NCI-H82 (cell line): Measurements from ENCODE around the gene ATXN1.
"Not testable (repeated sequence)": the region's sequence is repeated elsewhere in the genome, so short reads cannot be mapped to it uniquely, and the experiment has no call there.

Experiments
- DNase-seq: peaks from one replicate; lab custom pipeline; 2025; lab: John Stamatoyannopoulos, UW

The ATXN1 gene

DNA sequence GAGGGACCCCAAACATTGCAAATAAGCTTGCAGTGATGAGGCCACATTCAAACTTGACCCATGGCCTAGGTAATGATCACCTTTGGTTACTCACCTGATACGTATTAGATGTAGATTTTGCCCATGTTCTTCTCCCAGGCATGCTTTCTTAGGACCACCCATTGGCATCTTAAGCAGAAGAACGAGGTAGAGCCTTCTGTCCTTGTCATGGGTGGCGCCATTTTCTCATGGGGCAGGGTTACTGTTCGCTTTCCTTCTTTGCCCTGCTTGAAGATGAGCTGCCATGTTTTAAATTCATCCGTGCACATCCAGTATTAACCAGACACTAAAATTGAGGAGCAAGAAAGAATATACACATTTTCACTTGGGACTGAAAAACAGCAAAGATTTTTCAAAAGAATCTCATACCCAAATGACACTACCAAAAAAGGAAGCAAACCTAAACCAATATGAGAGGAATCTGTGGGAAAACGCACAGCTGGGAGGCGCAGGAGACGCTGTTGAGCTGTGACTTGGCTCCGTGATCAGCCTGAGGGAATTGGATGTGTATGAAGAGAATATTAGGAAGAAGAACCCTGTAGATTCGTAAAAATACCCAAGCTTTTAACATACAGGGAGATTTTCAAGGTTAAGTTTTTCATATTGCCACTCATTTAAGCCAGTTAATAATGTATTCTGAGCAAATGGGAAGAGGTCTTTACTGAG, 486.2 kb downstream of the ATXN1 start:
- no peak for DNase-seq

DNA sequence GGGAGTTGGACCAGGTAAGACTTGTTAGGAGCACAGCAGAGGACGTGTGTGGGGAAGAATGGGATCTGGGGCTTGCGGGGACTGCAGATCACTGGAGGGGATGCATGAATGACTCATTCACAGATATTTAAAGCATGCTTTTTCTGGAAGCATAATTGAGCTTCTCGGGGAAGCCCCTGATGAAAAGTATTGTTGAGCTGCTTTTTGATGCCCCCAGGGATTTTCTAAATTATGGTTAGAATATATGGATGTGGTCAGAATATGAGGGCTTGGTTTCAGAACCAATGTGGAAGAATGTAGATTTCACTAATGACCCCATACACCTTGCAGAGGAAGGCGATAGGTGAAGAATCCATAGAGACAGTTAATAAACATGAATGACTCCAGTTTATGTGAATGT, 486.8 kb downstream of the ATXN1 start:
- DNase-seq = no peak

DNA sequence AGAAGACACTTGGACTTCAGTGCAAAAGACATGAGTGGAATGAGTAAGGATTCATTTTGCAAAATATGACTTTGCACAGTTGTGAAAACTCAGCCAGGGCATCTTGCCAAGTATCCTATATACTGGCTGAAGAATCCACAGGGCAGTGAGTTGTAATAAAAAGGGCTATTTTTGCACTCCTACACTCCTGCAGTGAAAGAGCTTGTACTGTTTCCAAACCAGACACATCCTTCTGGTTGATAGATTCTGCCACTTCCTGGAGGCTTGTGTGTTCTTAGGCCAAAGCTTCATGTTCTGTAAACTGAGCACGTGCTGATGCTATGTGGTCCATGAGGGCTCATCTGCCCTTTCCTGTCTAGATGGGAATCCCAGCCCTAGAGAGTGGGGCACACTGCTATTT, 488.0 kb downstream of the ATXN1 start:
- DNase-seq = peak; percentile 63

DNA sequence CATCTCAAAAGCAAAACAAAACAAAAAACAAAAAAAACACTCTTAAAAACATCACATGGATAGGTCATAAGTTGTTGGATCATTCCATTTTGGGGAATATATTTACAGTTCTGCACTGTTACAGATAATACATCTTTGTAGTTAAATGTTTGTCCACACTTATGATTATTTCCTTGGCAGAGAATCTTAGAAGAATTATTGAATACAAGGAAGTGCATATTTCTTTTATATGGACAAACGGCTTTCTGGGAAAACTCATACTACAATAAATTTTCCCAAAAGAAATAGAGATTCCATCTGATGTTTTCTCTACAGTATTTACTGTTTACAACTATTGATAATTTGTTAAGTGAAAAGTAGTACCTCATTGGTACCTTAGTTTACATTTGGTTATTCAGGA, 489.1 kb downstream of the ATXN1 start:
- DNase-seq = no peak

DNA sequence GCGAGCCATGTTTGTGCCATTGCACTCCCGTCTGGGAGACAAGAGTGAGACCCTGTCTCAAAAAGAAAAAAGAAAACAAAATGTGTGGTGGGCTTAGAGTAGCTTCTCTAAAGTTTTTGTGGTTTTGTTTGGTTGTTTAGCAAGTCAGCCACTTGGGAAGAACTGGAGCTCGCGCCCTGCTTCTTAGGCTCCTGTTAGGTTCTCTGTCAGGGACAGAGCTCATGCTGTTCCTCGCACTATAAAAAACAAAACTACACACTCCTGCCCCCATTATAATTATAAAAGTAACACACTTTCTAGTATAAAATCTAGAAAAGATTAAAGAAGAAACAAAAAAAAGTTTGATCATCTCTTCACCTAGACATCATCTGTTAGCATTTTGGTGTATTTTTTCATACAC, 489.8 kb downstream of the ATXN1 start:
- no peak for DNase-seq

DNA sequence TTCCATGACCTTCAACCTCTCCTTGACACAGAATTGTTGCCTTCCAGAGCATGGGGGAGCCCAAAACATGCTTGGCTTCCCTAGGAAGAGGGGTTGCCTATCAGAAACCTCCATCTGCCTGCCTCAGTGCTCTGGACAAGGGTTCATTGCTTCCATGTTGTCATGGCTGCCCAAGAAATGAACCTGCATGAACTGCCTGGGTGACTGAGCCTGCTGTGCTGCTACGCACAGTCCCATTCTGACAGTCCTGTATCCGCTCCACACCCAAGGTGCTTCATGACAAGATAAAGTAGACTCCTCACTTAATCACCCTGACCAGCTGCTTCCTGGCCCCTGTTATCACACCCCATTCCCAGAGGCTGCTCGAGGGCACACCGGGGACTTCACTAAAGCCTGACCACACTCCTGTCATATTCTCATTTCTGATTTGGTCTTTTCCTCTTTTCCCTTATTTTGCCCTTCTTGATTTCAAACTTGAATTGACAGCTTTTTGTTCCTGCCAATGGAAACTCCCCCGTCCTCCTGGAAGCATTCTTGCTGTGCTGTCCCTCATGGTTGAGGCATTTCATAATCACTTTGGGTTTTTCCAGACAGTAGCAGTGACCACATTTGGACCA, 491.0 kb downstream of the ATXN1 start:
- peak; percentile 80 for DNase-seq

DNA sequence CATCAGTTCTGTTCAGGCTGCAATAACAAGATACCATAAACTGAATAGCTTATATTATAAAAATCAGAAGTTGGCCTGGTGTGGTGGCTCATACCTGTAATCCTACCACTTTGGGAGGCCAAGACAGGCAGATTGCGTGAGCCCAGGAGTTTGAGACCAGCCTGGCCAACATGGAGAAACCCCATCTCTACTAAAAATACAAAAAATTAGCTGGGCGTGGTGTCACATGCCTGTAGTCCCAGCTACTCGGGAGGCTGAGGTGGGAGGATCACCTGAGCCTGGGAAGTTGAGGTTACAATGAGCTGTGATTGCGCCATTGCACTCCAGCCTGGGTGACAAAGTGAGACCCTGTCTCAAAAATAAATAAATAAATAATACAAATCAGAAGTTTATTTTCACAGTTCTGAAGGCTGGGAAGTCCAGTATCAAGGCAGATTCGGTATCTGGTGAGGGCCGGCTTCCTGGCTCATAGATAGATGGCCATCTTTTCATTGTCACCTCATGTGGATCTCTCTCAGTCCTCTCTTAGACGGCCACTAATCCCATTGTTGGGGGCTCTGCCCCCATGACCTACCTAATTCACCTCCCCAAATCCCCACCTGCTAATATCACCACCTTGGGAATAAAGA, 491.7 kb downstream of the ATXN1 start:
- DNase-seq = peak; percentile 12

DNA sequence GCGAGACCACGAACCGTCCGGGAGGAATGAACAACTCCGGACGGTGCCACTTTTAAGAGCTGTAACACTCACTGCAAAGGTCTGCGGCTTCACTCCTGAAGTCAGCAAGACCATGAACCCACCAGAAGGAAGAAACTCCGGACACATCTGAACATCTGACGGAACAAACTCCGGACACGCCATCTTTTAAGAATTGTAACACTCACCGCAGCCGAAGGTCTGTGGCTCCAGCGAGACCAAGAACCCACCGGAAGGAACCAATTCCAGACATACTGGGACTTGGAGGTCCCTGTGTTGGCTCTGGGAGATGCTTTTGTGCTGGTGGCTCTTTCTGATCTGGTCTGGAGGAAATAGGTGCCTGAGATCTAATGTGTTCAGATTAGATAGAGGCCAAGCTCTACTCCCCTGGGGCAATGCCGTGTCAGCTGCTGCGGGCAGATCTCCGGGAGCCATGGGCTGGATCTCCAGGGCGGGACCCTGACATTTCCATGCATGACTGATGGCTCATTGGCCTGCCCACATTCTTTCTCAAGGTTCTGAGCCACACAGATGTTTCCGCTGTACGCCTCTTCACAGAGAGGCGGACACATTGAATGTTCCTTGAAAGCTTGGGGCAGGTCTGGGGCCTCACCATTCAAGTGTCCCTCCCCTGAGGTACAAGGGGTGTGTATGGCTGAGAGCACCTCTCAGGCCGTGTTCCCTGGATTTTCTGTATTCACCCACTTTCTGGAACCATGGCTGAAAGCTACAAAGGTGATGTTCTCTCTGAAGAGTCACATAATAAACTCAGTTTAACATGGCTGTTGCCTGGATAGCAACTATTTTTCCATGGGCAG, 493.6 kb downstream of the ATXN1 start:
- no peak for DNase-seq

DNA sequence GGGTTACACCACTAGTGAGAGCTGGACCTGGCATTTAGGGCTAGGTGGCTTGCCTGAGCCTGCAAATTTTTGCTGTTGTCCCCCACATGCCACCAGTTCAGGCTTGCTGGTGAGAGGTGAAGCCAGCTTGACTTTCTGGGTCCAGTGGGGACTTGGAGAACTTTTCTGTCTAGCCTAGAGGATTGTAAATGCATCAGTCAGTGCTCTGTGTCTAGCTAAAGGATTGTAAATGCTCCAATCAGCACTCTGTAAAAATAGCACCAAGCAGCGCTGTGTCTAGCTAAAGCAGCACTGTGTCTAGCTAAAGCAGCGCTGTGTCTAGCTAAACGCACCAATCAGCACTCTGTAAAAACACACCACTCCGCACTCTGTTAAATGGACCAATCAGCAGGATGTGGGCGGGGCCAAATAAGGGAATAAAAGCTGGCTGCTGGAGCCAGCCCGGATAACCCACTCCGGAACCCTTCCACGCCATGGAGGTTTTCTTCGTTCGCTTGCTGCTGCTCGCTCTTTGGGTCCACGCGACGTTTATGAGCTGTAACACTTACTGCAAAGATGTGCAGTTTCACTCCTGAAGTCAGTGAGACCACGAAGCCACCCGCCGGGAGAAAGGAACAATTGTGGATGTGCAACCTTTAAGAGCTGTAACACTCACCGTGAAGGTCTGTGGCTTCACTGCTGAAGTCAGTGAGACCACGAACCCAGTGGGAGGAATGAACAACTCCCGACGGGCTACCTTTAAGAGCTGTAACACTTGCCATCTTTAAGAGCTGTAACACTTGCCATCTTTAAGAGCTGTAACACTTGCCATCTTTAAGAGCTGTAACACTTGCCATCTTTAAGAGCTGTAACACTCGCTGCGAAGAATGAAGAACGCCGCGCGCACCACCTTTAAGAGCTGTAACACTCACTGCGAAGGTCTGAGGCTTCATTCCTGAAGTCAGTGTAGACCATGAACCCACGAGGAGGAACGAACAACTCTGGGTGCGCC, 495.6 kb downstream of the ATXN1 start:
- DNase-seq = no peak

DNA sequence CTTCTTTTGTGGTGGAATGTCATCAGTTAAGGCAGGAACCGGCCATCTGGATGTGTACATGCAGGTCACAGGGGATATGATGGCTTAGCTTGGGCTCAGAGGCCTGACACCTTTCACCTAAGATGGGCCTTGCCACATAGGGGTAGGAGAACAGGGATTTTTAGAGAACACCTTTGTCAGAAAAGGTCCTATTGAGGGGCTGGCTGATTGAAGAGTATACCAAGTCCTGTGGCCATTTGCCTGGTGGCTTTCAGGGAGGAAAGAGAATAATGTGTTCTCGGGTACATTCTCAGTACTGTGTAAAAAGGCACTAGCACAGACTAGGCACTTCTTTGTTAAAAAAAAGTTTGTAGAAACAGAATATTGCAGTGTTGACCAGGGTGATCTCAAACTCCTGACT, 496.5 kb downstream of the ATXN1 start:
- no peak for DNase-seq

DNA sequence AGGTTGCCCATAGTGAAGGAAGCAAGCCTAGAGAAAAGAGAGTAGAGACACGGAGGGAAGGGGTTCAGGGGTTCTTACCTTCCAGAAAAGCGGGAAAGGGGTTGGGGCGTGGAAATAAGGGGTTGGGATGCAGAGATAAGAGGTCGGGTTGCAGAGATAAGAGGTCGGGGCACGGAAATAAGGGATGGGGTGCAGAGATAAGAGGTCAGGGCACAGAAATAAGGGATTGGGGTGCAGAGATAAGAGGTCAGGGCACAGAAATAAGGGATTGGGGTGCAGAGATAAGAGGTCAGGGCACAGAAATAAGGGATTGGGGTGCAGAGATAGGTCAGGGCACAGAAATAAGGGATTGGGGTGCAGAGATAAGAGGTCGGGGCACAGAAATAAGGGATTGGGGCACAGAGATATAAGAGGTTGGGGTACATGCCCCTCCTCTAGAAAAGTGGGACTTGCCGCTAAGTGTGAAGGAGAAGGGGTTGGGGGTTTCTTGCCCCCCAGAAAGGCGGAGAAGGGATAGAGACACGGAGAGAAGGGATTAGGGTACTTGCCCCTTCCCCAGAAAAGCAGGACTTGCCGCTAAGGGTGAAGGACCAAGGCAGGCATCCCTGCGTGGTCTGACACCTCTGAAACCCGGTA, 497.7 kb downstream of the ATXN1 start:
- not testable (repeated sequence) for DNase-seq

DNA sequence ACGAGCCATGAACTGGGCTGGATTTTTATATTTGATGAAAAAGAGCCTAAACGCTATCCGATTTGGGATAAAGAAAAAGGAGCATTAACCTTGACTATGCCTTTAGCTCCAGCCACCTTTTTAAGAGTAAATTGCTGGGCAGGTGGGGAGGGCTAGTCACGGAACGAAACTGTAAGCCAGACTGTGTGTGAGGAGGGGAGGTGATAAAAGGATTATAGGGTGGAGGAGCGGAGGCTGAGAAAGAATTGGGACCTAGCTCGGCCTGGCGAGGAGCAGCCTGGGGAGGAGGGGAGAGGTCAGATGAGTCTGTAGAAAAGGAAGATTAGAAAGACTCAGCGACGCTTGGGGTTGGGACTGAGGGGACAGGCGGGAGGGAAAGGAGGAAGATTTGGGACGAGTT, 498.5 kb downstream of the ATXN1 start:
- peak; percentile 77 for DNase-seq

DNA sequence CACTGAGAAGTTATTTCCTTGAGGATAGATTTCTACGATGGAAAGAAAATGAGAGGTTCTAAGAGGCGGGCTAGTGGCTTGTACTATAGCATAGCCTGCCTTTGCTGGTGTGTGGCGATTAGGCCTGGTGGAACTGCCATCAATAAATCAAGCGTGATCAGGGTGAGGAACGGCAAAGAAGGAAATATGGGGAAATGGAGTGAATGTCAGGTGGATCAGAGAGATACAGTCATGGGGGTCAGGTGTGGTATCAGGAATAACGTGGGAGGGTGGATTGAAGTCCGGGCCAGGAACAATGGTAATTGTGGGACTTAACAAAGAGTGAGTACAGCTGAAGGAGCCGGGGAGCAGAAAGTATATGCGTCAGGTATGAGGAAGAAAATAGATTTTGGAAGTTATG, 500.7 kb downstream of the ATXN1 start:
- not testable (repeated sequence) for DNase-seq

DNA sequence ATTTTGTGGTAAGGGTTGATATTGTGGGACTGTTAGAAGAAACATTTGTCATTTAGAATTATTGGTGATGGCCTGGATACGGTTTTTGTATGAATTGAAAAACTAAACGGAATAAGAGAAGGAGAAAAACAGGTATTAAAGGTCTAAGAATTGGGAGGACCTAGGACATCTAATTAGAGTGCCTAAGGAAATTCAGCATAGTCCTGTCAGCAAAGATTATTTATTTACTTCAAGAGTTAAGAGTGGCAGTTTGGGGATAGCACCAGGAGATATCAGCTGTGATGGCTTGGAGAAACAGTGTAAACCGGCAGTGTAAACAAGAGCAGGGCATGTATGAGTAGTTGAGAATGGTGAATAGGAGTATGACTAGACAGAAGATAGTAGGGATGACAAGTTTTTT, 501.7 kb downstream of the ATXN1 start:
- DNase-seq = not testable (repeated sequence)

DNA sequence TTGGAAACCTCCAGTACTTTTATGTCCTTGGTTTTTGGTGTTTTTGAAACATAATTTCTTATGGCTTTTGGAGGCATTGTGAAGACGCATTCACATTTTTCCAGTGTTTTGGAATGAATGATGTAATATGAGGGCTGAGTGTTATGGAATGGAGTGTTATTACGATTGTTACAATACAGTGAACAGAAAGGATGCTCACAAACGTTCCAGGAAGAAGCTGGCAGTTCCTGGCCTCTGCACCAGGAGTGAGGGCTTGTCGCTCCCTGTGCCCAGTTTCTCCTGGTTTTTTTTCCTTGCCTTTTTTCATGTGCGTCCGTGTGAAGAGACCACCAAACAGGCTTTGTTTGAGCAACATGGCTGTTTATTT, 502.6 kb downstream of the ATXN1 start:
- no peak for DNase-seq

DNA sequence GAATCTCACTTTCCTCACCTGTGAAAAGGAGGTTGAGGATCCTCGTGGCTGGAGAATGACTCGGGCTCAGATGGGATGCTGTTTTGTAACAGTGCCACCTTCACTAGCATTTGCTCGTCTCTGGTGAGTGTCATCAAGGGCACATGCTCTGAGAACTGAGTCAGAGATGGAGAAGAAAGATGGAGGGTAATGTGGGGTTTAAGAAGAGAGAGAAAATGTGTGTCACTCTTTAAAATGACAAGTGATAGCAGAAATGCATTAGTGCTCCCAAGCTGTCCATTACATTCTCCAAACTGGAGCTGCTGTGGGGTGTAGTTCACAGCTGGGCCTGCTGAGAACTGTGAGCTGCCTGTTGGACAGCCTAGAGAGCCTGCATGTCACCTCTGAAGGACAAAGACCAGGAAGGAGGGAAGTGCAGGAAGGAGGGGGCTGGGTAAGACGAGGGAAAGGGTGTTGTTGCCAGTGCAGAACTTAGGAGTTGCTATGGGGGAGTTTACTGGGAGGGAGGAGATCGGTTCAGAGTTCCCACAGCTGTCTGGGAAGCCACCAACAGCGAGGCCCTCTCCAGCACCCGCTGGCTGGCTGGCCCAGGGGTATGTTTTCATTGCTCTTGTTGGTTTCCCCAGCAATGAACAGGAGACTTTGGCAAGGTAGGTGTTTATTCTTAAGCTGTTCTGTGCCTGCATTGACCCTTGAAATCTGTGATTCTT, 503.1 kb downstream of the ATXN1 start:
- DNase-seq = peak; percentile 30

DNA sequence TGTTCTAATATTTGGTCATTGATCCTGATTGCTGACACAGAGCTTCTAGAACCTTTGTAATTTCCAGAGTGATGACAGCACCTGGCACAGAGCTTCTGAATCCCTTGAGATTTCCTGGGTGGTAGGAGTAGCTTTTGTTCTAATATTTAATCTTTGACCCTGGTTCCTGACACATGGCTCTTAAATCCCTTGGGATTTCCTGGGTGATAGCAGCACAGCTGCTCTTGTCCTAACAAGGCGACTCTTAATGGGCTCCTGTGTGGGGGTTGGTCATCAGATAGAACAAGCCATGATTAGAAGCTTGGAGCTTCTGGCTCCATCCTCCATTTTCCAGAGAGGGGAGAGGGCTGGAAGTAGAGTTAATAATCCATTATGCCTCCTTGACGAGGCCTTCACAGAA, 504.5 kb downstream of the ATXN1 start:
- peak; percentile 98 for DNase-seq

DNA sequence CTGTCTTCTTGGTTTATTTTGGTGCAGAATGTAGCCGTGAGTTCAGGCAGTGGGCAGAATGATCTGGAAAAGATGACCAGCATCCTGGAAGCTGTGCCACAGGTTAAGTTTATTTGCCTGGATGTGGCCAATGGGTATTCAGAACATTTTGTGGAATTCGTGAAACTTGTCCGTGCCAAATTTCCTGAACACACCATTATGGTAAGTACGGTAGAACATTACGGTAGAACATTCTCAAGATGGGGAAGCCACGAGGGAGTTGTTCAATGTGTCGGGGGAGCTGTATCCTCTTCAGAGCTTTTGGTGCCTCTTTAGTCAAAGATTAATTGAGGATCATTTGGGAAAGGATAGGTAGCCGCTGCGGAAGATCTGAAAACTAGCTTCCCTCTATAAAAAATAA, 506.7 kb downstream of the ATXN1 start:
- DNase-seq = no peak

DNA sequence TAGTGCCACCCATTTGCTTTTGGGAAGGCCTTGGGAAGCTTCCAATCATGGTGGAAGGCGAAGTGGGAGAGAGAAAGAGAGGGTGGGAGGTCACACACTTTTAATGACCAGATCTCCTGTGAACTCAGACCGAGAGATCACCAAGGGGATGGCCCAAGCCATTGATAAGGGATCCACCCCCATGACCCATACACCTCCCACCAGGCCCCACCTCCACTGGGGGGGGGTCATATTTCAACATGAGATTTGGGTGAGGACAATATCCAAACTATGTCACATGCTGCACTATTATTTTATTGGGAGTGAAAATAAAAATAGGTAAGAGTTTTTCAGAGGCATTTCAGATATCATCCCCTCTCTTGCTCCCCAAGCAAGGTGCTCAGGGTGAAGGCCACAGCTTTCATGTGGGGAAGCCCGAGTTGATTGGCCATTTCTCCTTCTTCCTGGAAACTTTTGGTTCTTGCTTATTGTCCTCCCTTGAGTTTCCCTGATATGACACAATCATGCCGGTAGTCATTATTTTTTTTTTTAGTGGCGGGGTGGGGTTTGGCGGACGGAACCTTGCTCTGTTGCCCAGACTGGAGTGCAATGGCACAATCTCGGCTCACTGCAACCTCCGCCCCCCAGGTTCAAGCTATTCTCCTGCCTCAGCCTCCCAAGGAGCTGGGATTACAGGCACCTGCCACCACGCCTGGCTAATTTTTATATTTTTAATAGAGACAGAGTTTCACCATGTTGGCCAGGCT, 507.7 kb downstream of the ATXN1 start:
- DNase-seq = no peak
